SHP77 treated with DMSO at 0.1 percent for 48 hours (cell line): ENCODE results near the gene OSM.
"Not testable (repeated sequence)": the region's sequence is repeated elsewhere in the genome, so short reads cannot be mapped to it uniquely, and the experiment has no call there.

Experiments used
- DNase-seq: peaks from one replicate; lab custom pipeline; 2025; lab: John Stamatoyannopoulos, UW

The OSM gene

GRCh38 chr22:30244066-30244465, 22.6 kb downstream of the OSM start:
- DNase-seq, result no peak

GRCh38 chr22:30243661-30244060, 23.0 kb downstream of the OSM start:
- DNase-seq, result no peak

GRCh38 chr22:30241576-30242371, 24.9 kb downstream of the OSM start:
- no peak for DNase-seq

- DNase-seq, result no peak
Measured at GRCh38 chr22:30240541-30241417, 25.9 kb downstream of the OSM start.

- DNase-seq, result no peak
Measured at GRCh38 chr22:30239488-30240405, 26.9 kb downstream of the OSM start.

- no peak for DNase-seq
Measured at GRCh38 chr22:30238661-30239487, 27.8 kb downstream of the OSM start.

GRCh38 chr22:30238136-30238535, 28.5 kb downstream of the OSM start:
- no peak for DNase-seq

GRCh38 chr22:30236875-30237274, 29.8 kb downstream of the OSM start:
- no peak for DNase-seq

- DNase-seq, result no peak
Measured at GRCh38 chr22:30235687-30236170, 30.9 kb downstream of the OSM start.

GRCh38 chr22:30234786-30235470, 31.7 kb downstream of the OSM start:
- no peak for DNase-seq

GRCh38 chr22:30234325-30234724, 32.3 kb downstream of the OSM start:
- DNase-seq, result not testable (repeated sequence)

- no peak for DNase-seq
Measured at GRCh38 chr22:30233582-30233981, 33.1 kb downstream of the OSM start.

GRCh38 chr22:30232716-30233218, 33.9 kb downstream of the OSM start:
- DNase-seq, result no peak

GRCh38 chr22:30230787-30231461, 35.7 kb downstream of the OSM start:
- DNase-seq, result no peak

- no peak for DNase-seq
Measured at GRCh38 chr22:30230330-30230729, 36.3 kb downstream of the OSM start.

GRCh38 chr22:30228509-30229359, 37.9 kb downstream of the OSM start:
- DNase-seq, result no peak

- DNase-seq, result no peak
Measured at GRCh38 chr22:30227438-30228228, 39.0 kb downstream of the OSM start.
